Ishikawa (cell line): ENCODE data around the gene HIGD1C.

ENCODE experiments used
- CEBPB ChIP-seq: IDR thresholded peaks from 2 replicates; pipeline ENCODE4 v1.6.1; 2012
- CREB1 ChIP-seq: IDR thresholded peaks from 2 replicates; pipeline ENCODE4 v1.6.1; 2012; ENCODE audit warnings: low read depth
- EGR1 ChIP-seq: IDR thresholded peaks from 2 replicates; pipeline ENCODE4 v1.6.1; 2012
- EP300 ChIP-seq: IDR thresholded peaks from 2 replicates; pipeline ENCODE4 v1.6.1; 2012; ENCODE audit warnings: borderline replicate concordance
- FOXM1 ChIP-seq: IDR thresholded peaks from 2 replicates; pipeline ENCODE4 v1.6.1; 2012; ENCODE audit warnings: low read depth, borderline replicate concordance
- MAX ChIP-seq: IDR thresholded peaks from 2 replicates; pipeline ENCODE4 v1.6.1; 2012
- NFIC ChIP-seq: IDR thresholded peaks from 2 replicates; pipeline ENCODE4 v1.6.1; 2012
- RAD21 ChIP-seq: IDR thresholded peaks from 2 replicates; pipeline ENCODE4 v1.6.1; 2012; ENCODE audit warnings: low read depth
- TAF1 ChIP-seq: IDR thresholded peaks from 2 replicates; pipeline ENCODE4 v1.6.1; 2012; ENCODE audit warnings: low read depth, mild to moderate bottlenecking
- TCF12 ChIP-seq: IDR thresholded peaks from 2 replicates; pipeline ENCODE4 v1.6.1; 2012; ENCODE audit warnings: low read depth
- TEAD4 ChIP-seq: IDR thresholded peaks from 2 replicates; pipeline ENCODE4 v1.6.1; 2012
- USF1 ChIP-seq: IDR thresholded peaks from 2 replicates; pipeline ENCODE4 v1.6.1; 2012
- YY1 ChIP-seq: IDR thresholded peaks from 2 replicates; pipeline ENCODE4 v1.6.1; 2012; ENCODE audit warnings: low read depth
- ZBTB7A ChIP-seq: IDR thresholded peaks from 2 replicates; pipeline ENCODE4 v1.6.1; 2012; ENCODE audit warnings: low read depth
- TF ChIP-seq, protein P1 (sequence below): IDR thresholded peaks from 2 replicates; pipeline ENCODE4 v1.6.1; 2012; ENCODE audit warnings: low read depth, mild to moderate bottlenecking

HIGD1C gene

DNA sequence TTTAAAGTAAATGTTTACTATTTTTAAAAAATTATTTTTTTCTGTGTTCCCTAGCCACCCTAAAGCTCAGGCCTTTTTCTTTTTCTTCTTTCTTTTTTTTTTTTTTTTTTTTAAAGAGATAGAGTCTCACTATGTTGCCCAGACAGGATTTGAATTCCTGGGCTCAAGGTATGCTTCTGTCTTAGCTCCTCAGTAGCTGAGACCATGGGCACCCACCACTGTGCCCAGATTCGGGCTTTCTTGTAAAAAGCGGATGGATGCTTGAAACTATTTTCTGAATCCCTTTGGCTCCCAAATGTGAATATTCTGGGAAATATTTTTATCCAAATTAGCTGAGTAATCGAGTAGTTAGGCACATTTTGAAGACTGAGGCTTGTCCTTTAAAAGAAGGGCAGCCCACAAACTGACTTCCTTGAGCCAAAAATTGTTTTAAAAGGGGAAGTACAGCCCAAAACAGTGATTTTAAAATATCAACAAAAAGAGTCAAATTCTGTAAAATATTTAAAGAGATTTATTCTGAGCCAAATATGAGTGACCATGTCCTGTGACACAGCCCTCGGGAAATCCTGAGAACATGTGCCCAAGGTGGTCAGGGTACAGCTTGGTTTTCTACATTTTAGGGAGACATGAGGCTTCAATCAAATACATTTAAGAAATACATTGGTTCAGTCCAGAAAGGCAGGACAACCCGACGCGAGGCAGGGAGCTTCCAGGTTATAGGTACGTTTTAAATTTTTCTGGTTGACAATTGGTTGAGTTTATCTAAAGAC lies 28.8 kb upstream of the HIGD1C start:
- TF ChIP-seq MAX (0 out of 2 replicates have a peak, but pooled peaks have one; percentile 8), EP300 (no peak), NFIC (no peak), FOXM1 (no peak)

DNA sequence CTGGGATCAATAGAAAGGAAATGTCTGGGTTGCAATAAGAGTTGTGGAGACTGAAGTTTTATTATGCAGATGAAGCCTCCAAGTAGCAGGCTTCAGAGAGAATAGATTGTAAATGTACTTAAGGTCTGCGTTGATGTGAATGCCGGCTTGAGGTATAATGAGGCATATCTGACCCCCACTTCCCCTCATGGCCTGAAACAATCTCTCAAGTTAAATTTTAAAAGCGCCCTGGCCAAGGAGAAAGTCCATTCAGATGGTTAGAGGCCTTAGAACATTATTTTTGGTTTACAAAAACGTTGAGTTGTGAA lies 28.3 kb upstream of the HIGD1C start:
- no peak for TF ChIP-seq FOXM1
- no peak for TF ChIP-seq ZBTB7A
- TF ChIP-seq RAD21, result no peak
- no peak for TF ChIP-seq NFIC
- TF ChIP-seq USF1, result no peak
- TF ChIP-seq MAX, result no peak; the same call in none of the 2 replicates
- TF ChIP-seq, protein P1, sequence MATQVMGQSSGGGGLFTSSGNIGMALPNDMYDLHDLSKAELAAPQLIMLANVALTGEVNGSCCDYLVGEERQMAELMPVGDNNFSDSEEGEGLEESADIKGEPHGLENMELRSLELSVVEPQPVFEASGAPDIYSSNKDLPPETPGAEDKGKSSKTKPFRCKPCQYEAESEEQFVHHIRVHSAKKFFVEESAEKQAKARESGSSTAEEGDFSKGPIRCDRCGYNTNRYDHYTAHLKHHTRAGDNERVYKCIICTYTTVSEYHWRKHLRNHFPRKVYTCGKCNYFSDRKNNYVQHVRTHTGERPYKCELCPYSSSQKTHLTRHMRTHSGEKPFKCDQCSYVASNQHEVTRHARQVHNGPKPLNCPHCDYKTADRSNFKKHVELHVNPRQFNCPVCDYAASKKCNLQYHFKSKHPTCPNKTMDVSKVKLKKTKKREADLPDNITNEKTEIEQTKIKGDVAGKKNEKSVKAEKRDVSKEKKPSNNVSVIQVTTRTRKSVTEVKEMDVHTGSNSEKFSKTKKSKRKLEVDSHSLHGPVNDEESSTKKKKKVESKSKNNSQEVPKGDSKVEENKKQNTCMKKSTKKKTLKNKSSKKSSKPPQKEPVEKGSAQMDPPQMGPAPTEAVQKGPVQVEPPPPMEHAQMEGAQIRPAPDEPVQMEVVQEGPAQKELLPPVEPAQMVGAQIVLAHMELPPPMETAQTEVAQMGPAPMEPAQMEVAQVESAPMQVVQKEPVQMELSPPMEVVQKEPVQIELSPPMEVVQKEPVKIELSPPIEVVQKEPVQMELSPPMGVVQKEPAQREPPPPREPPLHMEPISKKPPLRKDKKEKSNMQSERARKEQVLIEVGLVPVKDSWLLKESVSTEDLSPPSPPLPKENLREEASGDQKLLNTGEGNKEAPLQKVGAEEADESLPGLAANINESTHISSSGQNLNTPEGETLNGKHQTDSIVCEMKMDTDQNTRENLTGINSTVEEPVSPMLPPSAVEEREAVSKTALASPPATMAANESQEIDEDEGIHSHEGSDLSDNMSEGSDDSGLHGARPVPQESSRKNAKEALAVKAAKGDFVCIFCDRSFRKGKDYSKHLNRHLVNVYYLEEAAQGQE, result no peak
- no peak for TF ChIP-seq TAF1
- TF ChIP-seq YY1, result no peak
- no peak for TF ChIP-seq CREB1
- no peak for TF ChIP-seq EGR1
- TF ChIP-seq EP300, result no peak
- TF ChIP-seq TCF12, result no peak
- no peak for TF ChIP-seq CEBPB

DNA sequence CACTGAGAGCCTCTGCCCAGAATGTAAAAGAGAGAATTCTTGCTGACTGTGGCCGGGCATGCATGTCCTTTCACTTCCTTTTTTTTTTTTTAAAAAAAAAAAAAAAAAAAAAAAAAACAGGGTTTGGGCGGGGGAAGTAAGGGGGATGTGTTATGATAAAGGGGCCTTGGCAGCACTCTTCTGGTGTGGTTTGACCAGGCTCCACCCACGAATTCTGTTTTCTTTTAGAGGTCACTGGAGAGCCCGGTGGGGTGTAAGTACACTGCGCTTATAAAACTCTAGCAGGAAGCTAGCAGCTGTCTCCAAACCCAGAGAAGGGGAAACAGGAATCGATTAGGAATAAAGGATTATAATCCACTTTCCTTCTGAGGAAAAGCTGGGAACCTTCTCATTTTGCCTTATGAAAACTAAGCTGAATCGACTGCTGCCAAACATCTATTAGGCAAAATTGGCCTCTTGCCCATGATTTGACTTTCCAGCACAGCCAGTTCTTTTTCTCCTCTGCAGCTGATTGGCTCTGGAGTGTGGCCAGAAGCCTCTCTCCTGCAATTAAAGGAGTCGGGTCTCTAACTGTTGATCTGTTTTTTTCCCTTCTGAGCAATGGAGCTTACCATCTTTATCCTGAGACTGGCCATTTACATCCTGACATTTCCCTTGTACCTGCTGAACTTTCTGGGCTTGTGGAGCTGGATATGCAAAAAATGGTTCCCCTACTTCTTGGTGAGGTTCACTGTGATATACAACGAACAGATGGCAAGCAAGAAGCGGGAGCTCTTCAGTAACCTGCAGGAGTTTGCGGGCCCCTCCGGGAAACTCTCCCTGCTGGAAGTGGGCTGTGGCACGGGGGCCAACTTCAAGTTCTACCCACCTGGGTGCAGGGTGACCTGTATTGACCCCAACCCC lies 27.7 kb upstream of the HIGD1C start:
- no peak; the same call in 1 of the 2 replicates for TF ChIP-seq EGR1
- peak; percentile 50; the same call in 1 of the 2 replicates for TF ChIP-seq EP300
- TF ChIP-seq TAF1, result peak; percentile 57
- TF ChIP-seq CREB1, result no peak
- TF ChIP-seq, protein P1, result 0 out of 2 replicates have a peak, but pooled peaks have one; percentile 7
- TF ChIP-seq ZBTB7A, result peak; percentile 67; the same call in 1 of the 2 replicates
- TF ChIP-seq FOXM1, result peak; percentile 66
- TF ChIP-seq TCF12, result 0 out of 2 replicates have a peak, but pooled peaks have one; percentile 47
- no peak for TF ChIP-seq RAD21
- TF ChIP-seq CEBPB, result no peak; the same call in 1 of the 2 replicates
- TF ChIP-seq NFIC, result peak; percentile 99
- no peak for TF ChIP-seq MAX
- no peak for TF ChIP-seq TEAD4
- no peak for TF ChIP-seq YY1
- TF ChIP-seq USF1, result no peak

DNA sequence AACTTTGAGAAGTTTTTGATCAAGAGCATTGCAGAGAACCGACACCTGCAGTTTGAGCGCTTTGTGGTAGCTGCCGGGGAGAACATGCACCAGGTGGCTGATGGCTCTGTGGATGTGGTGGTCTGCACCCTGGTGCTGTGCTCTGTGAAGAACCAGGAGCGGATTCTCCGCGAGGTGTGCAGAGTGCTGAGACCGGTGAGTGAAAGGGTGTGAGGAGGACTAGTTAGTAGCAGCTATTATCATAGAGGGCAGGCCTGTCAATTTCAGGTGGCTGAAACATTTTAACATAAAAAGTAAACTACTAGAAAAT lies 27.0 kb upstream of the HIGD1C start:
- TF ChIP-seq TCF12, result no peak
- TF ChIP-seq, protein P1, result no peak
- no peak for TF ChIP-seq CEBPB
